H1 (cell line): ENCODE measurements around the gene GLRX. TPM values are rescaled to one million over a fixed set of nuclear protein-coding genes. Genes with fewer than 3 reads are reported as not detected.

Experiments
- ASH2L ChIP-seq: fragments of 200-600, 300-600 bp; sonication (generic); IDR thresholded peaks from one replicate; pipeline ENCODE4 v1.7.1; 2017; ENCODE audit warnings: low read length
- CBX8 ChIP-seq: fragments of 300-800, 300-1000 bp; sonication (generic); IDR thresholded peaks from 2 replicates; pipeline ENCODE4 v1.7.1; 2016; ENCODE audit warnings: low read depth, low read length, borderline replicate concordance
- CTBP2 ChIP-seq: IDR thresholded peaks from 2 replicates; pipeline ENCODE4 v1.7.0; 2011; ENCODE audit warnings: borderline replicate concordance, mild to moderate bottlenecking, moderate library complexity, mixed read lengths, low read length; ENCODE audit not compliant: insufficient read depth, insufficient read length
- CTCF ChIP-seq, 3 experiments: IDR thresholded peaks; 1 replicate in 2 of 3; 2 replicates in 1 of 3; pipeline versions ENCODE4 v1.5.1 to v1.6.1; 2011; ENCODE audit warnings: low read length in 3 of 3, mild to moderate bottlenecking in 3 of 3, inconsistent platforms in 2 of 3, low read depth in 1 of 3, moderate library complexity in 1 of 3; ENCODE audit not compliant: insufficient read depth in 1 of 3; ENCODE audit errors: control extremely low read depth in 1 of 3
- E2F6 ChIP-seq: IDR thresholded peaks from 2 replicates; pipeline ENCODE4 v1.6.1; 2012; ENCODE audit warnings: inconsistent platforms
- JUND ChIP-seq: IDR thresholded peaks from 2 replicates; pipeline ENCODE4 v1.6.1; 2011; ENCODE audit warnings: mild to moderate bottlenecking, improper control_type of control experiment, low read length
- KDM4A ChIP-seq: IDR thresholded peaks from one replicate; pipeline ENCODE4 v1.7.1; 2012; ENCODE audit warnings: low read depth, mild to moderate bottlenecking, moderate library complexity, low read length, inconsistent platforms; ENCODE audit not compliant: severe bottlenecking
- MAFK ChIP-seq: IDR thresholded peaks from 2 replicates; pipeline ENCODE4 v1.6.1; 2012; ENCODE audit warnings: low read depth, mild to moderate bottlenecking, improper control_type of control experiment, low read length
- NANOG ChIP-seq: IDR thresholded peaks from 2 replicates; pipeline ENCODE4 v1.6.1; 2011; ENCODE audit warnings: low read length, low read depth, mild to moderate bottlenecking, inconsistent platforms; ENCODE audit not compliant: insufficient read depth, poor library complexity, severe bottlenecking
- NRF1 ChIP-seq: IDR thresholded peaks from 2 replicates; pipeline ENCODE4 v1.6.1; 2011; ENCODE audit warnings: mild to moderate bottlenecking, low read depth, low read length, improper control_type of control experiment
- POLR2A ChIP-seq, 2 experiments: IDR thresholded peaks; 1 replicate in 1 of 2; 2 replicates in 1 of 2; pipeline ENCODE4 v1.6.1; 2011; ENCODE audit warnings: low read depth in 2 of 2, low read length in 2 of 2, mild to moderate bottlenecking in 2 of 2; ENCODE audit errors: control extremely low read depth in 1 of 2
- POLR2AphosphoS5 ChIP-seq: IDR thresholded peaks from 2 replicates; pipeline ENCODE4 v1.6.1; 2011; ENCODE audit warnings: low read depth, low read length
- RBBP5 ChIP-seq: IDR thresholded peaks from 2 replicates; pipeline ENCODE4 v1.7.1; 2012; ENCODE audit warnings: low read depth, mild to moderate bottlenecking, inconsistent platforms, low read length, moderate library complexity, borderline replicate concordance
- TAF1 ChIP-seq: IDR thresholded peaks from 2 replicates; pipeline ENCODE4 v1.6.1; 2011; ENCODE audit warnings: mild to moderate bottlenecking, low read depth, low read length
- TBP ChIP-seq: IDR thresholded peaks from 2 replicates; pipeline ENCODE4 v1.6.1; 2011; ENCODE audit warnings: low read depth, low read length, improper control_type of control experiment
- TEAD4 ChIP-seq: IDR thresholded peaks from 2 replicates; pipeline ENCODE4 v1.6.1; 2012; ENCODE audit warnings: low read depth, low read length, inconsistent platforms, mixed read lengths
- USF2 ChIP-seq: IDR thresholded peaks from 2 replicates; pipeline ENCODE4 v1.6.1; 2011; ENCODE audit warnings: low read length, improper control_type of control experiment
- polyA plus RNA-seq, 7 experiments: library from polyadenylated mRNA; depleted of rRNA in 3 of 7; stranded (reverse) in 5 of 7; unstranded in 2 of 7; fragments of >200 nt in 5 of 7; fragments of 200-250 nt in 2 of 7; gene quantifications; 1 replicate in 5 of 7; 2 replicates in 1 of 7; 4 replicates in 1 of 7; pipeline versions ENCODE4 v1.2.1 to v1.2.3, GENCODE V29; 2011 to 2013; ENCODE audit warnings: missing spikeins in 2 of 7, mixed read lengths in 2 of 7
- total RNA-seq: library from RNA; stranded (reverse); fragmentation: NEBNext Ultra II Directional; extraction: Animal tissue kit (Norgen Biotek cat#: 25700); gene quantifications from 2 replicates; pipeline ENCODE4 v1.2.1, GENCODE V29; 2021

GLRX gene
- total and polyA plus RNA-seq, 2 of the 8 experiments (the other 6 are each of a cell fraction or from before 2014, with no cell fraction given): 22.9 to 31.2 TPM

- no peak for TF ChIP-seq MAFK
- TF ChIP-seq USF2: no peak
- TF ChIP-seq JUND: no peak
- no peak for TF ChIP-seq TEAD4
- no peak for TF ChIP-seq ASH2L
- TF ChIP-seq RBBP5: no peak
- peak; percentile 59; the same call in 1 of the 2 replicates for TF ChIP-seq TAF1
- TF ChIP-seq POLR2A (IDR thresholded peaks at IDR 0.05; ENCODE audit: control extremely low read depth in 1 of 2, low read depth in 2 of 2, low read length in 2 of 2): peak in 1 of 2 experiments; percentile 80; a peak in 2 of 3 replicates
- no peak for TF ChIP-seq E2F6
- peak; percentile 73 for TF ChIP-seq TBP
- TF ChIP-seq NANOG: no peak
- no peak for TF ChIP-seq NRF1
- no peak for TF ChIP-seq CTCF (IDR thresholded peaks at IDR 0.05; ENCODE audit: control extremely low read depth in 1 of 3, insufficient read depth in 1 of 3, low read depth in 1 of 3, low read length in 3 of 3)
- TF ChIP-seq POLR2AphosphoS5: peak; percentile 59
- peak; percentile 27 for TF ChIP-seq KDM4A
- TF ChIP-seq CTBP2: no peak
- TF ChIP-seq CBX8: no peak
Observed at GRCh38 chr5:95822542-95823181, at the start of gene GLRX (continued).
